ENCODE results near the gene AGAP1.

Gene AGAP1

DNA sequence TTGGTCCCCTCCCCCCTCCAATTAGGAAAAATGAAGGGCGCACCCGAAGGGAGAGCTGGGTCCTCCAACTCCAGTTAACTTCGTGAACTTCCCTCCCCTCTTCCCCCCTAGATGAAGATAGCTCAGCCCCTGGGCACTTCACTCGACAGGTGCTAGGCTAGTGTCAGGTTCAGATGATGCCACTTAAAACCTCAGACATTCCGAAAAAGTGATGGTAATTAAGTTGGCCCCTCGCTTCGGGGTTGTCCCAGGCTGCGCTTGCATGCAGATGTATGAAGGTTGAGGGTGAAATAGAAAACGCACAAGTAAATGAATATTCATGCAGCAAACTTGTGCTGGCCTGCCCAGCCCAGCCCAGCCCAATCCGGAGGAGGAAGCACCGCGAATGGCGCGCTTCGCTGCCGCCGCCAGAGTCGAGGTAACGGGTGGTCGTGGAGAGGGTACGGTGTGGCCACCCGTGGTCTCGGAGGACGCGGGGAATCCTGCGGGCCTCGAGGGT lies 677.4 kb downstream of the AGAP1 start:
- no peak overlapping the region for H3K27ac ChIP-seq
- DNase-seq (ENCODE audit: low spot score): peak; percentile 45
- TF ChIP-seq, protein P1, sequence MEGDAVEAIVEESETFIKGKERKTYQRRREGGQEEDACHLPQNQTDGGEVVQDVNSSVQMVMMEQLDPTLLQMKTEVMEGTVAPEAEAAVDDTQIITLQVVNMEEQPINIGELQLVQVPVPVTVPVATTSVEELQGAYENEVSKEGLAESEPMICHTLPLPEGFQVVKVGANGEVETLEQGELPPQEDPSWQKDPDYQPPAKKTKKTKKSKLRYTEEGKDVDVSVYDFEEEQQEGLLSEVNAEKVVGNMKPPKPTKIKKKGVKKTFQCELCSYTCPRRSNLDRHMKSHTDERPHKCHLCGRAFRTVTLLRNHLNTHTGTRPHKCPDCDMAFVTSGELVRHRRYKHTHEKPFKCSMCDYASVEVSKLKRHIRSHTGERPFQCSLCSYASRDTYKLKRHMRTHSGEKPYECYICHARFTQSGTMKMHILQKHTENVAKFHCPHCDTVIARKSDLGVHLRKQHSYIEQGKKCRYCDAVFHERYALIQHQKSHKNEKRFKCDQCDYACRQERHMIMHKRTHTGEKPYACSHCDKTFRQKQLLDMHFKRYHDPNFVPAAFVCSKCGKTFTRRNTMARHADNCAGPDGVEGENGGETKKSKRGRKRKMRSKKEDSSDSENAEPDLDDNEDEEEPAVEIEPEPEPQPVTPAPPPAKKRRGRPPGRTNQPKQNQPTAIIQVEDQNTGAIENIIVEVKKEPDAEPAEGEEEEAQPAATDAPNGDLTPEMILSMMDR (IDR thresholded peaks at IDR 0.05): no peak
- peak overlapping the region; percentile 32 for H3K4me3 ChIP-seq

DNA sequence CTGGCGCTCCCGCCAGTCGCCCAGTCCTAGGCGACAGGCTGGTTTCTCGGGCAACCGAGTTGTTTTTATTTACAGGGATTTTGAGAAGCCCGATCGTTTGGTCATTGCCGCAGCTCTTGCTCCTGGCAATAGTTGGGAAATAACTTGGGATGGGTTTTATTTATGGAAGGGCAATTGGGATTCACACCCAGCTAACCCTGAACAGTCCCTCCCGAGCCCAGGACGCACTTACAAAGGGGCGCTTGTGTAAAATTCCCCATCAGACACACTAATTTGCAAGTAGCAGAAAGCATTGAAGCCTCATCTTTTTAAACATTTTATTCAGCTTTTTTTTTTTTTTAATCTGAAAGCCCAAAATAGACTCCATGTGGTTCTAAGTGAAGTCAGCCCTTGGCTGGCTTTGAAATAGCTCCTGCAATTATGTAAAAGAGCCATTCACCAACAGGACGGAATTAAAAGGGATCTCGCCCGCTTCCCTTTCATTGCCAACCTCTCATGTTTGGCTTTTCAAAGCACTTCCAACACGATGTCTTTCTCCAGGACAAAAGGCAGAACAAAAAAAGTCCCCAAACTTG lies 677.9 kb downstream of the AGAP1 start:
- TF ChIP-seq, protein P1 (IDR thresholded peaks at IDR 0.05): no peak
- peak; percentile 3 for DNase-seq (ENCODE audit: low spot score)
- no peak overlapping the region for H3K27ac ChIP-seq
- peak overlapping the region; percentile 32 for H3K4me3 ChIP-seq

DNA sequence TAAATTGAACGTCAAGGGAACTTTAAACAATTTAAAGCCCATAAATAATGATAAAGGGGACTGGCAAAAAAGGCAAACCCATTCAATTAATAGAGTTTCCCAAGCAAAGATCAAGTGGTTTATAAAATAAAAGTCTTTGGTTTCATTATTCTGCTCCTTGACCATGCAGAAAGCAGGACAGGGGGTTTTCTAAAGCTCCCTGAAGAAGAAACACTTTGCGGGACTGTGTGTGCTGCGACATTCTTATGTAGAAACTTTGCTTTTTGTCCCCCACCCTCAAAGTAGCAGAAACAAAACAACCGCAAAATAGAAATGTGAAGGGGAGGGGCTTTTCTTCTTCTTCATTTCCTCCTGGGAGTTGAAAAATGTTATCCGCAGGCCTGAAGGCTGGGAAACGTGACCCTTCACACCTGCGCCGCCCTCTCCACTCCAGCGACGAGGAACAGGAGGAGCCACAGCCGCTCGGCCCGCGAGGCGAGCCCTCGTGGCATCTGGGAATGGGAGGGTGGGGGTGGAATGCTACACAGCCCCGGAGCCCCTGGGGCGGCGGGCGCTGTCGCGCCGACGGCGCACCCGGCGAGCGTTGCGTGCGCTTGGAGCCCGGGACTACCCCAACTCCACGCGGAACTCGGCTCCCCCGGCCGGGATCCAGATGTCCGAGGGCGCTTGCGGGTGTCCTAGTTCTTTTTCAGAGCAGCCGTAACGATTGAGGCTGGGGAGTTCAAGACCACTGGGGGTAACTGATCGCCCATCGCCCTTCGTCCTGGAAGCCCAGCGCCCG lies 678.6 kb downstream of the AGAP1 start:
- Histone ChIP-seq H3K4me3 (no peak overlapping the region), H3K27ac (no peak overlapping the region)
- TF ChIP-seq, protein P1 (IDR thresholded peaks at IDR 0.05): no peak
- DNase-seq (ENCODE audit: low spot score): no peak

DNA sequence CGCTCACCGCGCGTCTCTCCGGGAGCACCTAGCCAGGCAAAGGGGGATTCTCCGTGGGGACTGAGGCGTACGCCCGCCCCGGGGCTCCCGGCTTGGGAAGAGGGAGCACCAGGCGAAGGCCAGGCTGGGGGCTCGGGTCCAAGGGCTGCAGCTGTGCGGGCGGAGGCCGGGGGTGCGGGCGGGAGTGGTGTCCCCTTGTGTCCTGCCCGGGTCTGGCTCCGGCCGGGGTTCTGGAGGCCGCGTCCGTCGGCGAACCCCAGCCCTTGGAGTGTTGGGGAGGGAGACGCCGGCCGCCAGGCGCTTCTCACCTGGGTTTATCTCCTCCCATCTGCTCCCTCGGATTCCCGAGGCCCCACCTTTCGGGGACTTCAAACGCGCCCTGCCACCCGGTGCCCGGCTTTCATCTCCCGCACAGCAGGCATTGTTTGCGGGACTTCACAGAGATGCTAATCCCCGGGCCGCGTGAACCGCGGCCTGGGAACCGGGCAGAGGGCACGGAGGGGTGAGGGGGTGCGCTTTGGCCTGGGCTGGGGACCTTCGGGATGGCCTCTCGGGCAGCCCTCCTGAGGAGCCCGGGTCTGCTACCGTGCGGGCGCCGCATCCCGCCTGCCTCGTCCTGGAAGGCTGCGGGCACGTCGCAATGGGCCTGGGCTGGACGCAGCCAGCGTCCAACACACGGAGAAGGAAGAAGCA lies 679.3 kb downstream of the AGAP1 start:
- DNase-seq (ENCODE audit: low spot score): no peak
- H3K4me3 ChIP-seq: no peak overlapping the region
- TF ChIP-seq, protein P1 (IDR thresholded peaks at IDR 0.05): no peak
- no peak overlapping the region for H3K27ac ChIP-seq

DNA sequence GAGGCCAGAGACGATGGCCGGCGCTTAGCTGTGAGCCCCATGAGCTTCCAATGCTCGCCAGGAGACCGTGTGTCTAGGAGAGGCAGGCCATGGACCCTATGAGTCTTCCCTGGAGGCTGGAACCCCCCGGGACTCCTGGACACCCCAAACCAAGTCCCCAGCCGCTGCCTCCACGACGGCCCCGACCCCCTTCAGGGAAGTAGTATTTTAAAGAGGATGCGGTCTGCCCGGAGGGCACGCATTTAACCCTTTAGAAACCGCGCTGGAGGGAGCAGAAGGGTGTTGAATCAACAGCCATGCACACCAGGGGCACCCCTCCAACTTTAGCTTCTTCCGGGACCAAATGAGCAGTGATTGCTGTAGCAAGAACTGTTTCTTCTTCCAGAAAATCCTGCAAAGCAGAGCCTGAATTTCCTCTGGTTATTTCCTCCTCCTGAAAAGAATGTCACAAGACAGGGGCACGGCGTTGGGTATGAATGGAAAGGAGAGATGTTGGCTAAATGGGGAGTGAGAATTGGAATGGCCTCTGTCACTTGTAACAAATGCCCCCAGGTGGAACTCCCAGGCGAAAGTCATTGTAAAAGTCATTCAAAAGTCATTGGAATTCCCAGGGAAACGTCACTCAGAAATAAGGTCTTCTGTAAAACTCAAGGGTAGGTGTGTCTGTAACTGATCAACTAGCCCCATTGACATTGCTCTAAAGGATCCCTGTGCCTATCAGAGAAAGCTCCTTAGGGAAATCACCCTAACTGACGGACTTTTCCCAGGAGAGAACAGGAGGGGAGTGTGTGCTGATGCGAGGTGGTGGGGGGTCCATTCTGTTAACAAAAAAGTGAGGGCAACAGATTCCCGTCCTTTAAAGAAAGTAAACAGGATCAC lies 680.1 kb downstream of the AGAP1 start:
- no peak overlapping the region for H3K4me3 ChIP-seq
- DNase-seq (ENCODE audit: low spot score): peak; percentile 28
- TF ChIP-seq, protein P1 (IDR thresholded peaks at IDR 0.05): no peak
- no peak overlapping the region for H3K27ac ChIP-seq

DNA sequence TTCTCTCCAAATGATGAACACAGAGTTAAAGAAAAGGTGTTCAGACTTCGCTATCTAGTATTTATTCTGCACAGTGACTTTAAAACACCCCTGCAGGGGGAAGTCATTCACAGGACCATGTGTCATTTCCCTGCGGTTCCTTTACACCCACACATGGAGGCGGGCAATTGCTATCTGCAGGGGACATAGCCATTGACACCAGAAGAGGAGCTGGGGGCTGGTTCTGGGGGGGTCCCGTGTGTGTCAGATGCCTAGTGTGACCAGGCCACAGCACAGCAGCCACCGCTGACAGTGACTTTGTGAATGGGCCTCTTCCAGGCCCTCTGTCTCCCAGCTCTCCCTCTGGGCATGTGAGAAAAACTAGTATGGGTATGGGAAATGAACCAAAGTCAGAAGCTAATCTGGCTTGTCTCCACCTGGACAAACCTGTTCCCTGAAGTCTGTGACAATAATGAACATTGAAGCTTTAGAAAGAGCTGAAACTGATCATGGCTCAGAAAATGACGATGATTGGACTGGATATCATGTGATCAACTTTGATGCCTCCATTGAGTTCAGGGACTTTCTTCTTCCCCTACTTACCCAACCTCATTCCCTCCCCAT lies 681.8 kb downstream of the AGAP1 start:
- DNase-seq (ENCODE audit: low spot score): peak; percentile 35

More for the DNA sequence above, 681.8 kb downstream of the AGAP1 start:
- H3K27ac ChIP-seq: no peak overlapping the region
- TF ChIP-seq, protein P1 (IDR thresholded peaks at IDR 0.05): no peak
- no peak overlapping the region for H3K4me3 ChIP-seq
